GM10847 (cell line): ENCODE measurements around the gene NOS1AP.

Experiments
- POLR2A ChIP-seq: IDR thresholded peaks from 2 replicates; pipeline ENCODE4 v1.6.1; 2011; ENCODE audit not compliant: insufficient read length; ENCODE audit errors: extremely low read depth

The NOS1AP gene

GRCh38 chr1:162069334-162070093 lies at the start of gene NOS1AP:
Gene NOS1AP, plus strand, starts transcription at chr1:162069691. Its CDS starts 487 bp downstream, at chr1:162070178.
- TF ChIP-seq POLR2A = no peak

GRCh38 chr1:162020150-162020549 lies 49.3 kb upstream of the NOS1AP start:
- TF ChIP-seq POLR2A = no peak

- no peak for TF ChIP-seq POLR2A
Observed at GRCh38 chr1:162021124-162021523, 48.4 kb upstream of the NOS1AP start.

- TF ChIP-seq POLR2A = no peak
Observed at GRCh38 chr1:162022626-162023025, 46.9 kb upstream of the NOS1AP start.

- no peak for TF ChIP-seq POLR2A
Observed at GRCh38 chr1:162023181-162023546, 46.3 kb upstream of the NOS1AP start.

GRCh38 chr1:162023547-162024501 lies 45.7 kb upstream of the NOS1AP start, which contains the start of gene OLFML2B:
Gene OLFML2B, minus strand, starts transcription at chr1:162023869. Its CDS starts 439 bp downstream, at chr1:162023430.
- TF ChIP-seq POLR2A = no peak

GRCh38 chr1:162025541-162025940 lies 44.0 kb upstream of the NOS1AP start:
- no peak for TF ChIP-seq POLR2A

GRCh38 chr1:162026881-162027280 lies 42.6 kb upstream of the NOS1AP start:
- no peak for TF ChIP-seq POLR2A

GRCh38 chr1:162028726-162029125 lies 40.8 kb upstream of the NOS1AP start:
- no peak for TF ChIP-seq POLR2A

GRCh38 chr1:162029157-162029556 lies 40.3 kb upstream of the NOS1AP start:
- TF ChIP-seq POLR2A = no peak

- no peak for TF ChIP-seq POLR2A
Observed at GRCh38 chr1:162030759-162031280, 38.7 kb upstream of the NOS1AP start.

- TF ChIP-seq POLR2A = no peak
Observed at GRCh38 chr1:162033428-162033827, 36.1 kb upstream of the NOS1AP start.

- no peak for TF ChIP-seq POLR2A
Observed at GRCh38 chr1:162035241-162035640, 34.2 kb upstream of the NOS1AP start.

GRCh38 chr1:162036163-162036562 lies 33.3 kb upstream of the NOS1AP start:
- TF ChIP-seq POLR2A = no peak

- TF ChIP-seq POLR2A = no peak
Observed at GRCh38 chr1:162038624-162039023, 30.9 kb upstream of the NOS1AP start.

- no peak for TF ChIP-seq POLR2A
Observed at GRCh38 chr1:162040001-162040400, 29.5 kb upstream of the NOS1AP start.
